ENCODE measurements around the gene ORC3. TPM values are rescaled to one million over a fixed set of nuclear protein-coding genes. Genes with fewer than 3 reads are reported as not detected.
"Not testable (repeated sequence)": the region's sequence is repeated elsewhere in the genome, so short reads cannot be mapped to it uniquely, and the experiment has no call there.

Gene ORC3
- total and polyA plus RNA-seq, 10 of the 15 experiments (the other 5 are each of a cell fraction or from before 2014, with no cell fraction given): 27.2 to 76.3 (median 54.6) TPM

GRCh38 chr6:87712713-87713112 lies 122.8 kb downstream of the ORC3 start:
- in situ Hi-C loops (cut with MboI); ATAC-seq; H3K9me3 ChIP-seq (replicated peaks; ENCODE audit: control insufficient read depth, insufficient read depth, low read length); FAIRE-seq; H3K79me2 ChIP-seq (ENCODE audit: control insufficient read depth, insufficient read depth, low read length); H3K27me3 ChIP-seq (replicated peaks in 1 of 2; ENCODE audit: control insufficient read depth in 2 of 2, insufficient read depth in 2 of 2, low read length in 1 of 2); H3K9ac ChIP-seq (ENCODE audit: control insufficient read depth, insufficient read depth, low read length); H3K4me3 ChIP-seq; H2AFZ ChIP-seq (ENCODE audit: control insufficient read depth, low read depth, low read length); H3K4me2 ChIP-seq (ENCODE audit: control insufficient read depth, insufficient read depth); H3K27ac ChIP-seq (ENCODE audit: control insufficient read depth, insufficient read depth); DNase-seq (ENCODE audit: low read depth, low spot score); intact Hi-C loops (cut with micrococcal nuclease; ENCODE audit: unreplicated experiment); H3K4me1 ChIP-seq (ENCODE audit: control insufficient read depth, insufficient read depth, low read length); H4K20me1 ChIP-seq (ENCODE audit: control insufficient read depth, insufficient read depth); H3K36me3 ChIP-seq (ENCODE audit: control insufficient read depth in 2 of 2, insufficient read depth in 2 of 2, low read length in 1 of 2); BruUV-seq (replicated peaks); RAD21 ChIA-PET (ENCODE audit: unreplicated experiment): not testable (repeated sequence)
- WGBS (ENCODE audit: insufficient coverage, insufficient replicate concordance, low lambda C conversion rate, missing lambda C conversion rate): 89% methylated on average over 2 of the region's 3 CpGs
- CTCF ChIA-PET: interaction anchor here (1.0 to 1.4 kb wide), 2 partner anchors 13 to 111 kb away, joined by 3 to 6 read pairs; no protein-coding TSS in a partner anchor
- POLR2A ChIA-PET: interaction anchor here (0.7 kb wide), 3 partner anchors 86 to 199 kb away, joined by 5 to 7 read pairs (median 5); no protein-coding TSS in a partner anchor
- SMC1A ChIA-PET (ENCODE audit: uncharacterized antibody, unreplicated experiment): interaction anchor here (0.9 to 4.2 kb wide), 2 partner anchors 10 to 15 kb away, joined by 3 to 33 read pairs; no protein-coding TSS in a partner anchor

- no peaks in the 10 kb centered on the region for H3K79me2 ChIP-seq (ENCODE audit: control insufficient read depth, insufficient read depth, low read length)
- H3K27me3 ChIP-seq (replicated peaks in 1 of 2; ENCODE audit: control insufficient read depth in 2 of 2, insufficient read depth in 2 of 2, low read length in 1 of 2): no peaks in the 10 kb centered on the region
- H2AFZ ChIP-seq (ENCODE audit: control insufficient read depth, low read depth, low read length): peak overlapping the region; percentile 58
- ChIA-PET SMC1A (ENCODE audit: uncharacterized antibody, unreplicated experiment) (interaction anchor here (0.6 to 4.2 kb wide), 12 partner anchors 8 to 195 kb away, joined by 3 to 33 read pairs (median 4); partner anchors contain the start of gene AKIRIN2), RAD21 (ENCODE audit: unreplicated experiment) (interaction anchor here (0.9 to 2.3 kb wide), 6 partner anchors 9 to 117 kb away, joined by 4 to 14 read pairs (median 5); no protein-coding TSS in a partner anchor), CTCF (interaction anchor here (0.5 to 1.2 kb wide), 6 partner anchors 8 to 21 kb away, joined by 3 to 6 read pairs (median 4); partner anchors contain the start of gene AKIRIN2), POLR2A (interaction anchor here (0.6 to 2.3 kb wide), 7 partner anchors 9 to 1253 kb away, joined by 3 to 13 read pairs (median 3); partner anchors contain the start of gene AKIRIN2)
- no peak overlapping the region for H3K9ac ChIP-seq (ENCODE audit: control insufficient read depth, insufficient read depth, low read length)
- H3K27ac ChIP-seq (ENCODE audit: control insufficient read depth, insufficient read depth): peak overlapping the region; percentile 4; the same call in 1 of the 2 replicates
- DNase-seq (ENCODE audit: low read depth, low spot score) (no peak), FAIRE-seq (no peak), ATAC-seq (peak; percentile 87)
- H3K4me3 ChIP-seq: no peak overlapping the region
- no TSS peak for BruUV-seq (replicated peaks)
- intact Hi-C loops (cut with micrococcal nuclease; ENCODE audit: unreplicated experiment) (no loop called here), in situ Hi-C loops (cut with MboI) (no loop called here)
- no peaks in the 10 kb centered on the region for H4K20me1 ChIP-seq (ENCODE audit: control insufficient read depth, insufficient read depth)
- no peak overlapping the region for H3K4me2 ChIP-seq (ENCODE audit: control insufficient read depth, insufficient read depth)
- peaks cover 5% of the 10 kb centered on the region for H3K4me1 ChIP-seq (ENCODE audit: control insufficient read depth, insufficient read depth, low read length)
- no peaks in the 10 kb centered on the region for H3K9me3 ChIP-seq (replicated peaks; ENCODE audit: control insufficient read depth, insufficient read depth, low read length)
- no peaks in the 10 kb centered on the region for H3K36me3 ChIP-seq (ENCODE audit: control insufficient read depth in 2 of 2, insufficient read depth in 2 of 2, low read length in 1 of 2)
- 63% methylated on average over 2 of the region's 2 CpGs for WGBS (ENCODE audit: insufficient coverage, insufficient replicate concordance, low lambda C conversion rate, missing lambda C conversion rate)
- TF ChIP-seq MTA2 (IDR thresholded peaks at IDR 0.05; ENCODE audit: low read depth) (peak; percentile 41; the same call in 1 of the 2 replicates), SMARCA5 (IDR thresholded peaks at IDR 0.05) (no peak), BRCA1 (IDR thresholded peaks at IDR 0.05; ENCODE audit: low read depth, low read length) (no peak), NFIC (IDR thresholded peaks at IDR 0.05; ENCODE audit: low read depth, low read length) (no peak), CHD1 (IDR thresholded peaks at IDR 0.05; ENCODE audit: low read depth, low read length) (no peak), EGR1 (IDR thresholded peaks at IDR 0.05; ENCODE audit: borderline replicate concordance in 1 of 2, low read depth in 2 of 2, low read length in 2 of 2) (no peak), ATF2 (IDR thresholded peaks at IDR 0.05; ENCODE audit: low read length) (no peak)
- TF ChIP-seq, protein P1, sequence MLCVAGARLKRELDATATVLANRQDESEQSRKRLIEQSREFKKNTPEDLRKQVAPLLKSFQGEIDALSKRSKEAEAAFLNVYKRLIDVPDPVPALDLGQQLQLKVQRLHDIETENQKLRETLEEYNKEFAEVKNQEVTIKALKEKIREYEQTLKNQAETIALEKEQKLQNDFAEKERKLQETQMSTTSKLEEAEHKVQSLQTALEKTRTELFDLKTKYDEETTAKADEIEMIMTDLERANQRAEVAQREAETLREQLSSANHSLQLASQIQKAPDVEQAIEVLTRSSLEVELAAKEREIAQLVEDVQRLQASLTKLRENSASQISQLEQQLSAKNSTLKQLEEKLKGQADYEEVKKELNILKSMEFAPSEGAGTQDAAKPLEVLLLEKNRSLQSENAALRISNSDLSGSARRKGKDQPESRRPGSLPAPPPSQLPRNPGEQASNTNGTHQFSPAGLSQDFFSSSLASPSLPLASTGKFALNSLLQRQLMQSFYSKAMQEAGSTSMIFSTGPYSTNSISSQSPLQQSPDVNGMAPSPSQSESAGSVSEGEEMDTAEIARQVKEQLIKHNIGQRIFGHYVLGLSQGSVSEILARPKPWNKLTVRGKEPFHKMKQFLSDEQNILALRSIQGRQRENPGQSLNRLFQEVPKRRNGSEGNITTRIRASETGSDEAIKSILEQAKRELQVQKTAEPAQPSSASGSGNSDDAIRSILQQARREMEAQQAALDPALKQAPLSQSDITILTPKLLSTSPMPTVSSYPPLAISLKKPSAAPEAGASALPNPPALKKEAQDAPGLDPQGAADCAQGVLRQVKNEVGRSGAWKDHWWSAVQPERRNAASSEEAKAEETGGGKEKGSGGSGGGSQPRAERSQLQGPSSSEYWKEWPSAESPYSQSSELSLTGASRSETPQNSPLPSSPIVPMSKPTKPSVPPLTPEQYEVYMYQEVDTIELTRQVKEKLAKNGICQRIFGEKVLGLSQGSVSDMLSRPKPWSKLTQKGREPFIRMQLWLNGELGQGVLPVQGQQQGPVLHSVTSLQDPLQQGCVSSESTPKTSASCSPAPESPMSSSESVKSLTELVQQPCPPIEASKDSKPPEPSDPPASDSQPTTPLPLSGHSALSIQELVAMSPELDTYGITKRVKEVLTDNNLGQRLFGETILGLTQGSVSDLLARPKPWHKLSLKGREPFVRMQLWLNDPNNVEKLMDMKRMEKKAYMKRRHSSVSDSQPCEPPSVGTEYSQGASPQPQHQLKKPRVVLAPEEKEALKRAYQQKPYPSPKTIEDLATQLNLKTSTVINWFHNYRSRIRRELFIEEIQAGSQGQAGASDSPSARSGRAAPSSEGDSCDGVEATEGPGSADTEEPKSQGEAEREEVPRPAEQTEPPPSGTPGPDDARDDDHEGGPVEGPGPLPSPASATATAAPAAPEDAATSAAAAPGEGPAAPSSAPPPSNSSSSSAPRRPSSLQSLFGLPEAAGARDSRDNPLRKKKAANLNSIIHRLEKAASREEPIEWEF (IDR thresholded peaks at IDR 0.05; ENCODE audit: insufficient replicate concordance, low read depth, low read length): no peak
Observed at GRCh38 chr6:87714093-87714842, 124.3 kb downstream of the ORC3 start.
